LoVo (cell line): ENCODE data around the gene LGALS3BP.
A peak's percentile ranks its signal among the peaks of the same experiment; 100 is the strongest.

Source experiments
- DNase-seq: peaks from one replicate; pipeline ENCODE4 v3.0.0-alpha.2; 2016; ENCODE audit warnings: low spot score

The LGALS3BP gene

DNA sequence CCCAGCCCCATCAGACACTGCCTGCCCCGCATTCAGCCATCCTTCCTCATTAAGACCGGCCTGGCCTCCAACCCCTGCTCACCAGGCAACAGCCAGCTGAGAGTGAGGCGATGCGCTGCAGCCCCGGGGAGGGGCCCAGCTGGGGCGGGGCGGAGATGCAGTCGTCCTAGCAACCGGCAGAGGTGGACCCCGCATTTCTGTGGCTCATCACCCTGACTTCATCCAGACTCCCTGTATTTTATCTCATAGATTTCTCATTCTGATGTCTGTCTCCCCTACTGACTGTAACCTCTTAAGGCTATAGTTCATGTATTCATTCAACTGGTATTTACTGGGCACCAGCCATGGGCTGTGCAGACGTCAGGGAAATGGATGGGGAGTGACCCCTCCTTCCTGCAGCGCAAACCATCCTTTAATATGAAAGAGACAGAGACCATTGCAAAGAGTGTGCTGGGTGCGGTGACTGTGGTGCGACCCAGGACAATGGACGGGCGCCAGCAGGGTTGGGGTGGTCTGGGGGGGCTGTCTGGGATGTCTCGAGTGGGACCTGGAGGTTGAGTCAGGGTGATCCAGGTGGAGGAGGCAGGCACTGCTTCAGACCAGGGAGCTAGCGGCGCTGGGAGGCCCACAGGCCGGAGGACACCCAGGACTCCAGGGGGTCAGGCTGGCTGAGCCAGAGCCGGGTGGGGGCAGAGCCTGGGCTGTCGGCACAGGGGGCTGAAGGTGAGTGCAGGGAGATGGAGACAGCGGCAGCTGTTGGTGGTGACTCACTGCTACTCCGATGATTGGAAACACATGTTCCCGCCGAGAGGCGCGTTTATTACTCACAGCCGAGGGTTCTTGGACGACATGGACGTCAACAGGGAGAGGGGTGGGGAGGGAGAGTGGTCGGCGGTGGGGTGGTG is 44.1 kb downstream of the LGALS3BP start:
- no peak for DNase-seq

- no peak for DNase-seq
Observed at GRCh38 chr17:78934681-78935418, 44.9 kb downstream of the LGALS3BP start.

DNA sequence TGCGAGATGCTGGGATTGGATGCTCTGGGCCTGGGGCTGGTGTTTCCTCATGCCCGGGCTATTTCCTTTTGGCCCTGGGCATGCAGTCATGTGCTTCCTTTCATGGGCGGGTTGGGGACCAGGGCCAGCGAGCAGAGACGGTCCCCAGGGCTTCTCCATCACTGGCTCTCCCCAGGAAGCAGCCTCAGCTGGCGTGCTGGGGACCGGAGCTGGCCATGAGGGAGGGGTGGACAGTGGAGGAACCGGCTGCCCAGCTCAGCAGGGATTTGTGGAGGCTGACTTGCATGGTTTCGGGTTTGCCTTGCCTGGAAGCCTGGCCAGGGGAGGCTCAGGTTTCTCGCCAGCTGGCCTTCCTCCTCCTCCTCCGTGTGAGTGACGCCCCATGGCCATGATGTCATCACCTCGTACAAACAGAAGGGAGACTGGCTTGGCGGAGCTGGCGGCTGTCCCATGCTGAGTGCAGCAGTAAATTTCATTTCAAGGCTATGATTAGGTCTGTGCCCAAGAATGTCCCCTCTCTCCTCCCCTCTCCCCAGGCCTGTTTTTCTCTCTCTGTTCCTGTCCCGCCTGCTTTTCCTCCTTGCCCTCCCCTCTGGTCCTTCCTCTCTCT is 45.7 kb downstream of the LGALS3BP start:
- peak; percentile 11 for DNase-seq

GRCh38 chr17:78933025-78933958 is 46.4 kb downstream of the LGALS3BP start:
- peak; percentile 63 for DNase-seq

- peak; percentile 52 for DNase-seq
Observed at GRCh38 chr17:78929908-78930775, 49.6 kb downstream of the LGALS3BP start.

DNA sequence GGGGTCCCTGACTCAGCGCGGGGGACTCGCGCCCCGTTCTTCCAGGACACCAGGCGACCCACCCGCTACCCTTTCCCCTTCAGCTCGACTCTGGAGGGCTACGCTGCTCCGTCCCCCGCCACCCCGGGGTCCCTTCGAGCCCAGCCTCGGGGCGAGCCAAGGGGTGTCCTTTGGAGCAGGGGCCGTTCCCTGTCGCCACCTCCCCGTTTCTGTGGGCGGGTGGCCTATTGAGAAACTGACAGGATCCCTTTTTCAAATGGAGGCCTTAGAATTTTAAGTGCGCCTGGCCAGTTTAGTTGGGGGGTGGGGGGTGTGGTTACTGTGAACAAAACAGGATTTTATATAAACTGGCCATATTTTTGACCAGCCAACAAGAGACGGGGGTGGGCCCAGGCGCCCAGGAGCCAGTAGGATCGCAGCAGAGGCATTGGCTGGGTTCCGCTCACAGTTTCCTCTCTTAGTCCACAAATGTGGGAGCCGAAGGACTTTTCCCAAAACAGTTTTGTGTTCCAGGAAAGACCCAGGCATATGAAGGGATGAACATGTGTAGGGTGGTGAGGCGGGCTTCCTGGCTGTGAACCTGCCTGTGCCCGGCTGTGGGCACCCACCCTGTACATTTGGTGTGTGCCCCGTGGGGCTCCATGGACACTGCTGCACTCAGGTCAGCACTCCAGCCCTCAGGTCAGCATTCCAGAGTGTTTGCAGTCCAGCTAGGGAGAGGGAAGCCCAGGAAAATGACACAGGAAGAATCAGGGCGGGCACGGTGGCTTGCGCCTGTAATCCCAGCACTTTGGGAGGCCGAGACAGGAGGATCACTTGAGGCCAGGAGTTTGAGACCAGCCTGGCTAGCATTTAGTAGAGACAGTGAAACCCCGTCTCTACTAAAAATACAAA is 53.8 kb downstream of the LGALS3BP start:
- no peak for DNase-seq

DNA sequence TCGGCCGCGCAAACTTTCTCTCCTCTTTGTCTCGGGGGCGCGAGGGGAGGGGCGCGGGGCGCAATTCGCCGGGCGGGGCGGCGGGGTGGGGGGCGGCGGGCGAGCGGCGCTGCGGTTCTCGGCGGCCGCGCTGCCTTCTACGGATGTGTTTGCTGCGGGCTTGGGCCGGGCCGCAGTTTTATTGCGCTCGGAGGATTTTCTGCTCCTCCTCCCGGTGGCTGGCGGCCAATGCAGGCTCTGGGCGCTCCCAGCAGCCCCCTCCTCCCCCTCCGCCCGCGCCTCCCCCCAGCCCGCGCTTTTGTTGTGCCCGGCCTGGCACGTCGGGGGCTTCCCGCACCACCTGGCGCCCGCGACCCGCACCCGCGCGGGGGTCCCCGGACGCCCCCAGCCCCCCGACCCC is 54.5 kb downstream of the LGALS3BP start, which contains the start of gene TIMP2:
Gene TIMP2, minus strand, starts transcription at position 154 of the 400 bp plus-strand sequence. CDS start 299 bp downstream, outside the sequence.
- peak; percentile 75 for DNase-seq

DNA sequence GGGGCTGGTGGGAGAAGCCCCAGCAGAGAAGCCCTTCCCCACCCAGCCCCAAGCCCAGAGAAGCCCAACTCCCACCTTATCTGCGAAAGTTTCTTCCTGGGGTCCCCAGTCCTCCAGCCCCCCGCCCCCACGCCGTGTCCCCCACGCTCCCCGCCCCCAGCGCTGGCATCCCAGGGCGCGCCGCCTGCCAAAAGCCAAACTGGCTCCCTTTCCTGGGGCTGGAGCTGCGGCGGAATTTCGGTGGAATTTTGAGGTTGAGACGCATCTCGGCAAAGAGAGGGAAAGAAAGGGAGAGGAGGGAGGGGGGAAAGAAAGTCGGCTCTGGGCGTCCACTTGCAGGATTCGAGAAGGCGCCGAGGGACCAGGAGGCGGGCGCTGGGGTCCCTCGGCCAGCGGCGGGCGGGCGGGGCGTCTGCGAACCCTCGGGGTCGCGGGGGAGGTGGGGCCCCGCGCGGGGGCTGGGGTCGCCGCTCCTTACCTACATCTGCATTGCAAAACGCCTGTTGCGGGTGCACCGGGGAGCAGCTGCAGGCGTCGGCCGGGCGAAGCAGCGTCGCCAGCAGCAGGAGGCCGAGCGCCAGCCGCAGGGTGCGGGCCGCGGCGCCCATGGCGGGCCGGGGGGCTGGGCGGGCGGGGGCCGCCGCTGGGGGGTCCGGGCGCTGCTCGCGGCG is 55.1 kb downstream of the LGALS3BP start:
- no peak for DNase-seq

DNA sequence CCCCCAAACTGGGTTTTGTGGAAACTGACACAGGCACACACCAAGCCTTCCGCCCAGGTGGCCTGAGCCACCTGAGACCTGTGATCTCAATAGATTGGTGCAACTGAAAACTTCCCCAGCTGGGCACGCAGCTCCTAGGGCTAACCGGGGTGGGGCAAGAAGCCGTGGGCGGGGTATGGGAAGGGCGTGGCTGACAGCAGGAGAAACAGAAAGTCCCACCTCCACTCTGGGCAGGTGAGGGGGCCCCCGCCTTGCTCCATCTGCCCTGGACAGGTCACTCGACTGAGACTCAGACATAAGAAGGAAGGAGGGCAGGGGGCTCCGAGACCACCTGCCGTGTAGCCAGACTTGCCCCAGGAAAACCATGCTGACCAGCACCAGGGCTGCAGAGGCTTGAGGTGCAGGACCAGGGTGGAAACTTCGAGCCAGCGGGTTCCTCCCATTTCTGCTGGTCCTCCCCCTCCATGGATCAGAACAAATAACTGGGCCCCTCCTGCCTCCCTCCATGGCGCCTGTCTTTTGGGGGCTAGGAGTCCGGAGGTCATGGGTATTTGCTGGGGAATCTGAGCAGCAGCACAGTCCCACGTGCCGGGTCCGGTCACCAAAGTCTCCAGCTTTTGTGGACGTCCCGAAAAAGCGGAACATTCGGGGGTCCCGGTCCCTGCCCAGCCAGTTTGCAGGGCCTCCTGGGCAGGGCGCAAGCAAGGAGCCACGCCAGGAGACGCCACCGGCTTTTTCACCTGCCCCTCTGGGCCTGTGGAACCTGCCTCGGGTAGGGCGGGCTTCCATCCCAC is 55.9 kb downstream of the LGALS3BP start:
- peak; percentile 64 for DNase-seq

DNA sequence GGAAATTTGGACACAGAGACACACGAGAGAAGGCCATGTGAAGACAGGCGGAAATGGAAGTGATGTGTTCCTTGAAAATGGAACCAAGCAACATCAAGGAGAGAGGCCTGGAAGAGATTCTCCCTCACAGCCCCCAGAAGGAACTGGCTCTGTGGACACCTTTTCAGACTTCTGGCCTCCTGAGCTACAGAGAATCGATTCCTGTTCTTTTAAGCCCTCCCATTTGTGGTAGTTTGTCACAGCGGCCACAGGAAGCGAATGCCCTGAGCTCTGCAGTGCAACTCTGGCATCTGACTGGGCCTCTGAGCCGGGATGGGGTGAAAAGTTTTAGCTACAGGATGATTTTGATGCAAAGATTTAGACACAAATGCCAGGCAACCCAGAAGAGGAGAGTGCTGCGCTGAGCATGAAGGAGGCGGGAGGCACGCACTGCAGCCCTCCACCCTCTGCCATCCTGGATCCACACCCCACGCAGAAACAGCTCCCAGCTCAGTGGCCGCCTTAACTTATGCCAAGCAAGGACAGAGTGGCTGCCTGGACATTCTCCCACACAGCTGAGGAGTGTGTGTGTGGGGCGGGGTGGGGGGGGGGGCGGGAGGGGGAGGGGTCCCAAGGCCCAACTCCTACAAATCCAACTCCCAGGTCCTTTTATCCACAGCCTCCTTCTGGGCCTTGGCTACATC is 56.8 kb downstream of the LGALS3BP start:
- no peak for DNase-seq

GRCh38 chr17:78921437-78921971 is 58.2 kb downstream of the LGALS3BP start:
- no peak for DNase-seq
